ENCODE measurements around the gene CISH.
A peak's percentile ranks its signal among the peaks of the same experiment; 100 is the strongest.

CISH gene

DNA sequence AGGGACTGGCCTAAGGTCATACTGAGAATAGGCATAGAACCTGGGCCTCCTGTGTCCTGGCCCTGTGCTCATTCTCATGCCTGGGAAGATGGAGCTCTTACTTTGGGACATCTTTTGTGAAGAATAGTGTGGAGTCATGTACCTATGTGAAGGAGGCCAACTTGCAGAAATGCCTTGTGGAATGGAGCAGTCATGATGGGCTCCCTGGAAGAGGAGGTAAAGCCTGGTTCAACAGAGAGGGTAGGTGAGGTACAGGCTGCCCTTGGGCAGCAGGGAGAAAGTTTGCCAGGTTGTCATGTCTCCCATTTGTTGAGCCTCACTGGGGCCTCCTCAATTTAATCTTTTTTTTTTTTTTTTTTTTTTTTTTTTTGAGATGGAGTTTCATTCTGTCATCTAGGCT lies 23.5 kb upstream of the CISH start:
- no peak for DNase-seq

DNA sequence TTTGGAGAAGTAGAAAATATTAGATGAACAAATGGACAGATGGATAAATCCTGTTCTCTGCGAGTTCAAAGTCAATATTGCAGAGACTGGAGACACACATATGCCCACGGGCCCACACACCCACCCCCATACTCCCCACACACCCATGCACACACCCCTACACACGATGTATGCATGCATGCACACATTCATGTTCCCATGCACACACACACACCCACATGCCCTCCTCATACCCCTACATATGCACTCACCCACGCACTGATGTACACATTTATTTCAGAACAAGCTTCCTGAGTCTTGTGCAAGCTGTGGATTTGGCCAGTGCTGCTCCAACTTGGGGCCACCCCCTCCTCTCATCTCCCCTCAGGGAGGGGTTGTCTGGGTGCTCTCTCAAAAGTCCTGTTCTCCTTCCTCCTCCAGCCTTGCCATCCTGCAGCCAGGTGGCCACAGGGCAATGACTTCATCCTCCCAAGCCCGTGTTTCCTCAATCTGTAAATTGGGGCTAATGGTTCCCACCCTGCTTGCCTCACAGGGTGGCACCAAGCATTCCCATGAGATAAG lies 21.7 kb upstream of the CISH start:
- DNase-seq: no peak

GRCh38 chr3:50632450-50632849 lies 20.9 kb upstream of the CISH start:
- DNase-seq: no peak

- DNase-seq: no peak
Measured at GRCh38 chr3:50630877-50631276, 19.3 kb upstream of the CISH start.

DNA sequence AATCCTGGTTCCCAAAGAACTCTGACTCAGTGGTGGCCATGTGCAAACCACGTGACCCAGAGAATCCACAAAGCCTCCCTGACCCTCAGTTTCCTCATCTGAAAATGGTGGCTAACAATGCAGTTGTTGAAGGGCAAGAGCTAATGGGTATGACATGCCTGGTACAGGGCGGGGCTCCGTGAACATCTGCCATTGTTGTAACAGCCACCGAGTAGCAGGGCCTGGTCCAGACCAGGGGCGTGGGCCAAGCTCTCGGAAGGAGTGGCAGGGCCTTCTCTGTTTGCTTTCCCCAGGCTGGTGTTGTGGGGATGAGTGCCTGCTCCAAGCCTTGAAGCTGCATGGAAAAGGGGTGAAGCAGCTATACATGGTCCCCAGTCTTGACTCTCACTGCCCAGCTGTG lies 18.8 kb upstream of the CISH start:
- DNase-seq: no peak

GRCh38 chr3:50628601-50629000 lies 17.0 kb upstream of the CISH start:
- no peak for DNase-seq

- DNase-seq: peak; percentile 27 to 33
Measured at GRCh38 chr3:50627407-50628051, 16.0 kb upstream of the CISH start.

- DNase-seq: no peak
Measured at GRCh38 chr3:50626401-50626800, 14.8 kb upstream of the CISH start.

- no peak for DNase-seq
Measured at GRCh38 chr3:50625231-50626182, 13.9 kb upstream of the CISH start.

DNA sequence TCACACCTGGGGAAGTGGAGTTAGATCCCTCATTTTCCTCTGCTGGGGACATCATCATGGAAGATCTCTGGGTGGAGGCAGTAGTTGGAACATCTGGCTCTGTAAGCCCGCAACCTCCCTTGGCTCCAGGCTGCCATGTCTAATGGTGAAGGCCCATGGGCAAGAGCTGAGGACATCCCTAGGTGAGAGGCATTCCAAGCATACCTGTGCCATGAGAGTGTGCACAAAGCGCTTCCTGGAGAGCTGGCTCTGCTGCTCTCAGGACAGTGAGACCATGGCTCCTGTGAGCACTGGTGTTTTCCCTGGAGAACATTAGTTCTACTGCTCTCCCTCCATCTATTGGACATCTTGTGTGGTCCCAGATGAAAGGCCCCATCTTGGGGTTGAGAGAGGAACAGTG lies 13.1 kb upstream of the CISH start:
- no peak for DNase-seq

DNA sequence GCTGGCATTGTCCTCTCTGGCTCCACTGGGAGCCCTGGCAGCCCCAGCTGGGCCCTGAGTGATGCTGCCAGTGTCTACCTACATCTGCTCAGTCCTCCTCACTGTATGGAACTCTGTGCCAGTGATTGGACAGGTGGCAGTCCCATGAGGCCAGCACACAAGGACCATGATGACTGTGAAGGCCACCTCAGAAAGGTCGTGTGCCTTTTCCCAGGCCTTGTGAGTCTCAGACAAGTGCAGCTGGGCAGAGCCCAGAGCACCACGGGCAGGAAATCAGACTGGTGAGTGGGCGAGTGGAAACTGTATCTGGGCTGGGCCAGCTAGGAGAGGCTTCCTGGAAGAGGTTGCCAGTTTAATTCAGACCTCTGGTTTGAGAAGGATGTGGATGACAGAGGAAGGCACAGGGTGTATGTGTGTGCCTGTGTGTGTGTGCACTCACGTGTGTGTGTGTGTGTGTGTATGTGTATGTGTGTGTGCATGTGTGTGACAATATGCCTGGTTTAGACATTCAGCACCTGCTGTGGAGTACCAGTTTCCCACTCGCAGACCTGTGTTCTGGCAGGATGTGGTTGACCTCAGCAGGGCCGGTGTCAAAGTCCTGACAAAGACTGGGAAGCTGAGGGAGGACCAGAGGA lies 12.4 kb upstream of the CISH start:
- no peak for DNase-seq

GRCh38 chr3:50622881-50623280 lies 11.3 kb upstream of the CISH start:
- no peak for DNase-seq

GRCh38 chr3:50620820-50621219 lies 9.2 kb upstream of the CISH start:
- DNase-seq: no peak

DNA sequence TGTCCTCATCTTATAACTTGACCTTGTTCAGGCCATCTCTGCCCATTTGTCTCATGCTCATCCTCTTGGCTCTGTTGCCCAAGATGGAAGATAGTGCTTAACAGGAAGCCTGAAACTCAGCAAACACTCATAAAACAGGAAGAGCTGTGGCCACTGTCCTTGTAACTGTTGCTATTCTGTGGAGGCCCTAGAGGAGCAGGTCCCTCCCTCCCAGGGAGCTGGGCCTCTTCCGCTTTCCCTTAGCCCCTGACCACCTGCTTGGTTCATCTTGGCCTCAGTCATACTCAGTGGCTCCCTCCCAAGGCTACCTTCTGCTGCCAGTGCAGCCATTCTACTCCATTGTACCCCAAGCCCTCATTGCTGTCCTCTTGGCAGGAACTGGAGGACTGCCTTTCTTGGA lies 8.8 kb upstream of the CISH start:
- no peak for DNase-seq

- peak in 1 of 2 experiments; percentile 35 for DNase-seq
Measured at GRCh38 chr3:50617911-50618481, 6.4 kb upstream of the CISH start.

DNA sequence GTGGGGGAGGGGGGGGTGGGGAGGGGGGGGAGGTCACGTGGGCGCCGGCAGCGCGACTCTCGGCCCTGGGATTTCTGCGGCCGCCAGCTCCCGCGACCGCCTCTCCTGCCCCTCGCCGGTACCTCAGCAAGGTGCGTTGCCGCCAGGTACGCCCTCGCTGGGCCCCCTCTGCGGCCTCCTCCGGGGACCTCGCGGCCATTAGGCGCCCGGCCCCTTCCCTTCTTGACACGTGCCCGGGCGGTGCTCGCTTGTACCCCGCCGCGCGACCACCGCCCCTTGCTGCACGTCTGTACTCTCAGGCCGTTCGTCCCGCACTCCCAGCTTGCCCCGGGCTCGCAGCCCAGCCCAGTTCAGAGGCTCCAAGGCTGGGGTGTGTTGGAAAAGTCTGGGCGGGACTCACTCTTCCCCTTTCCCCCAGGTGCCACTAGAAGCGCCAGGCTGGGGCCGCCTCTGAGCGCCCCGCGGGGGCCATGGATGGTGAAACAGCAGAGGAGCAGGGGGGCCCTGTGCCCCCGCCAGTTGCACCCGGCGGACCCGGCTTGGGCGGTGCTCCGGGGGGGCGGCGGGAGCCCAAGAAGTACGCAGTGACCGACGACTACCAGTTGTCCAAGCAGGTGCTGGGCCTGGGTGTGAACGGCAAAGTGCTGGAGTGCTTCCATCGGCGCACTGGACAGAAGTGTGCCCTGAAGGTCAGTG lies 5.7 kb upstream of the CISH start, which contains the start of gene MAPKAPK3:
MAPKAPK3 (plus strand) TSS at position 56 of the 696 bp plus-strand sequence; CDS start at position 471, 415 bp downstream.
- DNase-seq: peak in 1 of 2 experiments; percentile 64

DNA sequence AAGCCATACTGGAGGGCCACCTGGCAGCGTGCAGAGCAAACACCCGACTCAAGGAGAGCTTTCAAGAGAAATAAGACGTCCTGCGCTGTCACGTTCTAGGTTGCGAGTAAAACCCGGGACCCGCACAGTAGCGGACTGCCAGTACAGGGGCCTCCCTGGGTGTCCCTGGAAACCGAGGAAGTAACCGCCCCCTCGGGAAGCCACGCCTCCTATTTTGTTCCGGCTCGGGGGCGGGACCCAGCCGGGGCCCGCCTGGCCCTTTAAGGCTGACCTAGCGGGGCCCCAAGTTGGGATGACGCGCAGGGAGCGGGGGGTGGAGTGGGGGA lies 5.2 kb upstream of the CISH start:
- DNase-seq: peak; percentile 90 to 93

DNA sequence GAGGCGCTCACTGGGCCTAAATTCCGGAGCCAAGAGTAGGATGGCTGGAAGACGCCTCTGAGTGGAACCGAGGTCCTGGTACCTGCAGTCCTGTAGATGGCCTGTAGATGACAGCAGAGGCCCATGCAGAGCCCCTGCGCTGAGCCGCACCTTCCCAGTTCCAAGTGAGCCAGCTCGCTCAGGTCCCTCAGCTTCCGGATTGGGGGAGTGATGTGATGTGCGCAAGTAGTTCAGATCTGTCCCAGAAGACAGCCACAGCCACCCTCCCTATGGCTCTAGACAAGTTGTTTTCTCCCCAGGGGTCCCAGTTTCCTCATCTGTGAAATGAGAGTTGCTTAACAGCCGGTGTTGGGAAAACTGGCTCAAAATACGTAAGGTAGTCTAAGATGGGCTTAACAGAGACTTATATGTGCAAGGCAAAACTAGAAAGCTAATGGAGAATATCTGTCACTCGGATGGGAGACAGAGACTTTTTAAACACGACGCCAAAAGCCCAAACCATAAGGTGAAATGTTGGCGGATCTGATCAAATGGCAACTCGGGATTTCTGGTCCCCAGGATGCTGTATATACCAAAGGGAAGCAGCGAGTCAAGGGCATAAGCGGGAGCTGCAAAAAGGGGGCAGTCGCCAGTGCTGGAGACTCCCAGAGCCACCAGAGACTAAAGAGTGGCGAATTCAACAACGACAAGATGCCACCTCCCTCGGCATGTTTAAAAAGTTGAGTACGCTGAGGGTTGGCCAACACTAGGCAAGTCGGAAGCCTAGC lies 4.6 kb upstream of the CISH start:
- DNase-seq: peak; percentile 66 to 89

DNA sequence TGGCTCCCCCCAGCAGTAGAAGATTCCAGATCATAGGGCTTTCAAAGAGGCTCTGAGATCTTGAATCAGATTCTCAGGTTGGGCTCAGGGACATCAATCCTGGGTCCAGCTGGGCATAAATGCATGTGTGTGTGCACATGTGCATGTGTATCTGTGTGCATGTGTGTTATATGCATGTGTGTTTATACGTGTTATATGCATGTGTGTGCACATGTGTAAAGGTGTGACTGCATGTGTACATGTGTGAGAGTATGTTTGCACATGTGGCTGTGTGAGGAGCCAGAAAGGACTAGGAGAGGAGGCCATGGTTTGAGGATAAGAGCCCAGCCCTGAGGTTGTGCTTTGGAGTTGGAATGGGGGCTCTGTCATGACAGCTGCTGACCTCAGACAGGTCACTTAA lies 3.6 kb upstream of the CISH start:
- no peak for DNase-seq

GRCh38 chr3:50612970-50613846 lies 1.6 kb upstream of the CISH start:
- DNase-seq: no peak
